Measurements from ENCODE around the gene ZFC3H1. TPM values are rescaled to one million over a fixed set of nuclear protein-coding genes. Genes with fewer than 3 reads are reported as not detected.
A peak's percentile ranks its signal among the peaks of the same experiment; 100 is the strongest.
"Not testable (repeated sequence)": the region's sequence is repeated elsewhere in the genome, so short reads cannot be mapped to it uniquely, and the experiment has no call there.

The ZFC3H1 gene
- 13.4 and 16.0 TPM in 2 replicates for total RNA-seq (2014; rRNA removed; shearing (Covaris generic))
- polyA plus RNA-seq (2015; cell fraction: cytosol; rRNA removed) = 10.3 and 16.9 TPM in 2 replicates
- 254 and 262 TPM in 2 replicates for polyA plus RNA-seq (2015; cell fraction: nucleus; rRNA removed)

- DNase-seq (ENCODE audit: low read depth, low spot score) = peak; percentile 99
- in situ Hi-C loops (cut with HindIII; ENCODE audit: low pct_unique_long_range_greater_than_20kb, low sequenced_read_pairs) = no loop called here
These were observed at the start of gene ZFC3H1, which contains the start of gene THAP2 for GRCh38 chr12:71663561-71664410. Gene ZFC3H1, minus strand, starts transcription at chr12:71663848. Its CDS starts 238 bp downstream, at chr12:71663610. Gene THAP2, plus strand, starts transcription at chr12:71664301. Its CDS starts 209 bp downstream, at chr12:71664510.

GRCh38 chr12:71710276-71711125, 46.9 kb upstream of the ZFC3H1 start:
- in situ Hi-C loops (cut with HindIII; ENCODE audit: low pct_unique_long_range_greater_than_20kb, low sequenced_read_pairs) = no loop called here
- no peak for DNase-seq (ENCODE audit: low read depth, low spot score)

GRCh38 chr12:71708658-71709057, 45.0 kb upstream of the ZFC3H1 start:
- no peak for DNase-seq (ENCODE audit: low read depth, low spot score)
- in situ Hi-C loops (cut with HindIII; ENCODE audit: low pct_unique_long_range_greater_than_20kb, low sequenced_read_pairs) = no loop called here

GRCh38 chr12:71704920-71705319, 41.3 kb upstream of the ZFC3H1 start:
- in situ Hi-C loops (cut with HindIII; ENCODE audit: low pct_unique_long_range_greater_than_20kb, low sequenced_read_pairs) = no loop called here
- no peak for DNase-seq (ENCODE audit: low read depth, low spot score)

GRCh38 chr12:71703206-71703605, 39.6 kb upstream of the ZFC3H1 start:
- in situ Hi-C loops (cut with HindIII; ENCODE audit: low pct_unique_long_range_greater_than_20kb, low sequenced_read_pairs) = no loop called here

GRCh38 chr12:71702590-71702989, 38.9 kb upstream of the ZFC3H1 start:
- in situ Hi-C loops (cut with HindIII; ENCODE audit: low pct_unique_long_range_greater_than_20kb, low sequenced_read_pairs) = no loop called here
- DNase-seq (ENCODE audit: low read depth, low spot score) = no peak

More at GRCh38 chr12:71703206-71703605, 39.6 kb upstream of the ZFC3H1 start:
- no peak for DNase-seq (ENCODE audit: low read depth, low spot score)

GRCh38 chr12:71702181-71702580, 38.5 kb upstream of the ZFC3H1 start:
- DNase-seq (ENCODE audit: low read depth, low spot score); in situ Hi-C loops (cut with HindIII; ENCODE audit: low pct_unique_long_range_greater_than_20kb, low sequenced_read_pairs): not testable (repeated sequence)

- in situ Hi-C loops (cut with HindIII; ENCODE audit: low pct_unique_long_range_greater_than_20kb, low sequenced_read_pairs) = no loop called here
- DNase-seq (ENCODE audit: low read depth, low spot score) = no peak
These were observed 32.1 kb upstream of the ZFC3H1 start for GRCh38 chr12:71695782-71696181.

- no peak for DNase-seq (ENCODE audit: low read depth, low spot score)
- in situ Hi-C loops (cut with HindIII; ENCODE audit: low pct_unique_long_range_greater_than_20kb, low sequenced_read_pairs) = no loop called here
These were observed 30.6 kb upstream of the ZFC3H1 start for GRCh38 chr12:71694099-71694820.

GRCh38 chr12:71693651-71694050, 30.0 kb upstream of the ZFC3H1 start:
- in situ Hi-C loops (cut with HindIII; ENCODE audit: low pct_unique_long_range_greater_than_20kb, low sequenced_read_pairs); DNase-seq (ENCODE audit: low read depth, low spot score): not testable (repeated sequence)

GRCh38 chr12:71693126-71693525, 29.5 kb upstream of the ZFC3H1 start:
- in situ Hi-C loops (cut with HindIII; ENCODE audit: low pct_unique_long_range_greater_than_20kb, low sequenced_read_pairs) = no loop called here

GRCh38 chr12:71691504-71692129, 28.0 kb upstream of the ZFC3H1 start:
- in situ Hi-C loops (cut with HindIII; ENCODE audit: low pct_unique_long_range_greater_than_20kb, low sequenced_read_pairs) = no loop called here
- no peak for DNase-seq (ENCODE audit: low read depth, low spot score)

More at GRCh38 chr12:71693126-71693525, 29.5 kb upstream of the ZFC3H1 start:
- DNase-seq (ENCODE audit: low read depth, low spot score) = no peak

- in situ Hi-C loops (cut with HindIII; ENCODE audit: low pct_unique_long_range_greater_than_20kb, low sequenced_read_pairs) = no loop called here
- DNase-seq (ENCODE audit: low read depth, low spot score) = no peak
These were observed 25.4 kb upstream of the ZFC3H1 start for GRCh38 chr12:71688961-71689570.

GRCh38 chr12:71687172-71687571, 23.5 kb upstream of the ZFC3H1 start:
- DNase-seq (ENCODE audit: low read depth, low spot score); in situ Hi-C loops (cut with HindIII; ENCODE audit: low pct_unique_long_range_greater_than_20kb, low sequenced_read_pairs): not testable (repeated sequence)

- in situ Hi-C loops (cut with HindIII; ENCODE audit: low pct_unique_long_range_greater_than_20kb, low sequenced_read_pairs) = no loop called here
- DNase-seq (ENCODE audit: low read depth, low spot score) = no peak
These were observed 23.0 kb upstream of the ZFC3H1 start for GRCh38 chr12:71686658-71687025.

- peak; percentile 93 for DNase-seq (ENCODE audit: low read depth, low spot score)
- in situ Hi-C loops (cut with HindIII; ENCODE audit: low pct_unique_long_range_greater_than_20kb, low sequenced_read_pairs) = no loop called here
These were observed 22.4 kb upstream of the ZFC3H1 start, which contains the start of gene TMEM19 for GRCh38 chr12:71685914-71686657. Gene TMEM19, plus strand, starts transcription at chr12:71686082. Its CDS starts 599 bp downstream, at chr12:71686681.

Measured in SK-MEL-5 (cell line).